ENCODE data around the gene VCAM1.
"Not testable (repeated sequence)": the region's sequence is repeated elsewhere in the genome, so short reads cannot be mapped to it uniquely, and the experiment has no call there.

The VCAM1 gene

DNA sequence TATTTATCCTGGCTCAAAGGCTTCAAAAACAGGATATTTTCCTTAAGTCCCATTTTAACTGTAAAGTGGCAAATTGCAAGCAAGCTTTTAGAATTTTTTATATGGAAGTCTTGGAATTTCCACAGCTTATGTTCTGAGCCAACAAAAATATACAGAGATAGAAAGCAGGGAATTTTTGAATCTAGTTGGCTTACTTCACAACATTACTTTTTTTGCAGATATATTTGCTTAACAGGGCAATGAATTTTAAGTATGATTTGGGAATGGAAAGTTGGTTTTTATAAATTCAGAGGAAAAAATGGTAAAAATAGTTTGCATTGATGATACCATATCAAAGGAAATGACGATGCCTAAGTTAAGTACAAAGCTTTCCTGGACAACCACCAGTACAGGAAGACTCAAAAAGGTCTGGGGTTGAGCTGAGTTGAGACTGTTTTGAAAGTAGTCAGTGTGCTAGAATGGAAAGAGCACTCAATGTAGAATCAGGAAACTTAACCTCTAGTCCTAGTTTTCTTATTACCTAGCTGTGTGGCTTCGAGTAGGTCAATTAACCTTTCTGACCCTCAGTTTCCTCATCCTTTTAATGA is 11.0 kb upstream of the VCAM1 start:
- Histone ChIP-seq H4K91ac (ENCODE audit: low read depth, low read length, poor library complexity) (no peak overlapping the region), H2BK15ac (ENCODE audit: low read length) (no peak overlapping the region), H4K8ac (ENCODE audit: low read depth, low read length) (no peak overlapping the region), H3K9ac (ENCODE audit: low read depth, low read length, poor library complexity) (no peak overlapping the region), H3K36me3 (replicated peaks in 1 of 2; ENCODE audit: control insufficient read depth in 2 of 2, insufficient read depth in 2 of 2, low read length in 2 of 2) (no peaks in the 10 kb centered on the region), H3K79me1 (ENCODE audit: low read depth, low read length) (no peaks in the 10 kb centered on the region), H2BK5ac (ENCODE audit: low read length) (no peak overlapping the region), H3K4me1 (ENCODE audit: control insufficient read depth in 2 of 2, insufficient read depth in 1 of 2, low read depth in 1 of 2, low read length in 2 of 2) (peaks cover 1 to 5% of the 10 kb centered on the region in 2 donors), H3K4me2 (ENCODE audit: insufficient read depth, low read length, poor library complexity, severe bottlenecking) (no peak overlapping the region), H3K27ac (replicated peaks; ENCODE audit: low read length) (no peak overlapping the region), H2BK12ac (ENCODE audit: low read length) (no peak overlapping the region), H3K23ac (ENCODE audit: low read depth, low read length, poor library complexity) (no peak overlapping the region), H2AFZ (ENCODE audit: low read length) (no peak overlapping the region), H3K18ac (ENCODE audit: low read length) (no peak overlapping the region), H3K4me3 (ENCODE audit: low read length in 2 of 2) (no peak overlapping the region), H3K9me3 (replicated peaks in 1 of 2; ENCODE audit: control insufficient read depth in 2 of 2, insufficient read depth in 1 of 2, low read depth in 1 of 2, low read length in 2 of 2) (no peaks in the 10 kb centered on the region), H3K14ac (ENCODE audit: low read length) (no peak overlapping the region), H2AK5ac (ENCODE audit: low read depth, low read length) (no peak overlapping the region), H2BK120ac (ENCODE audit: low read depth, low read length) (no peak overlapping the region), H3K27me3 (ENCODE audit: control insufficient read depth in 3 of 3, insufficient read depth in 3 of 3, low read depth in 1 of 3, low read length in 3 of 3) (no peaks in the 10 kb centered on the region), H3K4ac (ENCODE audit: low read length) (no peak overlapping the region)
- no peak for DNase-seq (ENCODE audit: low spot score)
- no CpG with 5 or more reads among the region's 2 CpGs for WGBS, 2 donors (ENCODE audit: extremely low coverage in 2 of 2, insufficient read length in 2 of 2, insufficient replicate concordance in 1 of 2)

DNA sequence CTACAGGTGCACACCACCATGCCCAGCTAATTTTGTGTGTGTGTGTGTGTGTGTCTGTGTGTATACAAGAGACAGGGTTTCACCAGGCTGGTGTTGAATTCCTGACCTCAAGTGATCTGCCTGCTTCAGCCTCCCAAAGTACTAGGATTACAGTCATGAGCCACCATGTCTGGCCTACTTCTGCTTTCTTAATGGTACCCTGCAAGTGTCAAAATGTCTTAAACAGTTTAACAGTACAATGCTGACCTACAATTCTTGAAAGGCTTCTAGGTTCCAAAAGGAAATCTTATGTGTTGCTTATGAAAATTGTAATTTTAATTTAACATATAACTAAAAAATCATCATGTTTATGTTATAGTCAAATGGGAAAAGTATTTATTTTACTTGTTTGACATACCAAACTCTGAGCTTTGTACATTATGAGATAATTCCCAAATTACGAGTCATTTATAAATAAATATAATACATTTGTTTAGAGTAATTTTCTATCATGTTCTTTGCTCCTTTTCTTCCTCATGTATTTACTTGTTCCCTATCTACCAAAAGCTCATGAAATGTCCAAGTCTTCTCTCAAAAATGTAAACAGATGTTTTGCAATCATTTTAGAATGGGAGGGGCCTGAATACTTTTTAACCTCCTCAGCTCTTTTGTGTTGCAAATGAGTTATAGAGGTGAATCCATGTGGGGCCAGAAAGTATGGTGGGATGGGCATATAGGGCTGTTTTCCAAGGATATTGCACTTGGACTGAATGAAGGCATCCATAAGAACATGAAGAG is 8.4 kb upstream of the VCAM1 start:
- Histone ChIP-seq H2BK12ac (ENCODE audit: low read length) (no peak overlapping the region), H3K23ac (ENCODE audit: low read depth, low read length, poor library complexity) (no peak overlapping the region), H3K79me1 (ENCODE audit: low read depth, low read length) (no peaks in the 10 kb centered on the region), H3K4ac (ENCODE audit: low read length) (no peak overlapping the region), H3K9ac (ENCODE audit: low read depth, low read length, poor library complexity) (no peak overlapping the region), H2AK5ac (ENCODE audit: low read depth, low read length) (no peak overlapping the region), H2BK120ac (ENCODE audit: low read depth, low read length) (no peak overlapping the region), H3K14ac (ENCODE audit: low read length) (no peak overlapping the region), H3K27ac (replicated peaks; ENCODE audit: low read length) (no peak overlapping the region), H2BK5ac (ENCODE audit: low read length) (no peak overlapping the region), H3K27me3 (ENCODE audit: control insufficient read depth in 3 of 3, insufficient read depth in 3 of 3, low read depth in 1 of 3, low read length in 3 of 3) (no peaks in the 10 kb centered on the region), H3K9me3 (replicated peaks in 1 of 2; ENCODE audit: control insufficient read depth in 2 of 2, insufficient read depth in 1 of 2, low read depth in 1 of 2, low read length in 2 of 2) (no peaks in the 10 kb centered on the region), H3K18ac (ENCODE audit: low read length) (no peak overlapping the region), H2BK15ac (ENCODE audit: low read length) (no peak overlapping the region), H3K36me3 (replicated peaks in 1 of 2; ENCODE audit: control insufficient read depth in 2 of 2, insufficient read depth in 2 of 2, low read length in 2 of 2) (no peaks in the 10 kb centered on the region), H3K4me1 (ENCODE audit: control insufficient read depth in 2 of 2, insufficient read depth in 1 of 2, low read depth in 1 of 2, low read length in 2 of 2) (peaks cover 2% of the 10 kb centered on the region in 2 donors), H3K4me2 (ENCODE audit: insufficient read depth, low read length, poor library complexity, severe bottlenecking) (no peak overlapping the region), H2AFZ (ENCODE audit: low read length) (no peak overlapping the region), H4K8ac (ENCODE audit: low read depth, low read length) (no peak overlapping the region), H3K4me3 (ENCODE audit: low read length in 2 of 2) (no peak overlapping the region), H4K91ac (ENCODE audit: low read depth, low read length, poor library complexity) (no peak overlapping the region)
- no CpG with 5 or more reads among the region's 1 CpG for WGBS, 2 donors (ENCODE audit: extremely low coverage in 2 of 2, insufficient read length in 2 of 2, insufficient replicate concordance in 1 of 2)
- DNase-seq (ENCODE audit: low spot score) = no peak

DNA sequence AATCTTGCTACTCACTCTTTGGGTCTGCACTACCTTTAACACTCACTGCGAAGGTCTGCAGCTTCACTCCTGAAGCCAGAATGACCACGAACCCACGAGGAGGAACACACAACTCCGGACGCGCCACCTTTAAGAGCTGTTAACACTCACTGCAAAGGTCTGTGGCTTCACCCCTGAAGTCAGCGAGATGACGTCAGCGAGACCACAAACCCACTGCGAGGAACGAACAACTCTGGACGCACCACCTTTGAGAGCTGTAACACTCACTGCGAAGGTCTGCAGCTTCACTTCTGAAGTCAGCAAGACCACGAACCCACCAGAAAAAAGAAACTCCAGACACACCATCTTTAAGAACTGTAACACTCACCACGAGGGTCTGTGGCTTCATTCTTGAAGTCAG is 6.5 kb upstream of the VCAM1 start:
- Histone ChIP-seq H3K18ac (ENCODE audit: low read length) (peak overlapping the region; percentile 84), H2BK12ac (ENCODE audit: low read length) (peak overlapping the region; percentile 68), H2BK15ac (ENCODE audit: low read length) (peak overlapping the region; percentile 93), H3K9ac (ENCODE audit: low read depth, low read length, poor library complexity) (peak overlapping the region; percentile 14)
- H2BK5ac ChIP-seq (ENCODE audit: low read length); H3K79me1 ChIP-seq (ENCODE audit: low read depth, low read length); H2BK120ac ChIP-seq (ENCODE audit: low read depth, low read length); H3K4me2 ChIP-seq (ENCODE audit: insufficient read depth, low read length, poor library complexity, severe bottlenecking); H3K27me3 ChIP-seq (ENCODE audit: control insufficient read depth in 3 of 3, insufficient read depth in 3 of 3, low read depth in 1 of 3, low read length in 3 of 3); H3K27ac ChIP-seq (replicated peaks; ENCODE audit: low read length); H3K4me3 ChIP-seq (ENCODE audit: low read length in 2 of 2); H3K4ac ChIP-seq (ENCODE audit: low read length); H2AFZ ChIP-seq (ENCODE audit: low read length); H3K14ac ChIP-seq (ENCODE audit: low read length); H2AK5ac ChIP-seq (ENCODE audit: low read depth, low read length); H4K8ac ChIP-seq (ENCODE audit: low read depth, low read length); DNase-seq (ENCODE audit: low spot score); H3K9me3 ChIP-seq (replicated peaks in 1 of 2; ENCODE audit: control insufficient read depth in 2 of 2, insufficient read depth in 1 of 2, low read depth in 1 of 2, low read length in 2 of 2); H3K36me3 ChIP-seq (replicated peaks in 1 of 2; ENCODE audit: control insufficient read depth in 2 of 2, insufficient read depth in 2 of 2, low read length in 2 of 2); H4K91ac ChIP-seq (ENCODE audit: low read depth, low read length, poor library complexity); H3K23ac ChIP-seq (ENCODE audit: low read depth, low read length, poor library complexity); H3K4me1 ChIP-seq (ENCODE audit: control insufficient read depth in 2 of 2, insufficient read depth in 1 of 2, low read depth in 1 of 2, low read length in 2 of 2): not testable (repeated sequence)
- WGBS, 2 donors (ENCODE audit: extremely low coverage in 2 of 2, insufficient read length in 2 of 2, insufficient replicate concordance in 1 of 2) = no CpG with 5 or more reads among the region's 15 CpGs

DNA sequence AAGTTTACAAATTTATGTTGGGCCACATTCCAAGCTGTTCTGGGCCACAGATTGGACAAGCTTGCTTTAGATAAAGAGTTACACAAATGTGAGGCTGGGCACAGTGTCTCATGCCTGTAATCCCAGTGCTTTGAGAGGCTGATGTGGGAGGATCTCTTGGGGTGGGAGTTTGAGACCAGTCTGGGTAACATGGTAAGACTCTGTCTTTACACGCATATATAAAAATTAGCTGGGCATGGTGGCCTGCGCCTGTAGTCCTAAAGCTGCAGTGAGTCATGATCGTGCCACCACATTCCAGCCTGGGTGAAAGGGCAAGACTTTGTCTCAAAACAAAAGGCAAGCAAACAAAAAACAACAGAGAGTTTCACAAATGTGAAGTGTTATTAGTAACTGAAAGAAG is 5.9 kb upstream of the VCAM1 start:
- Histone ChIP-seq H3K4me3 (ENCODE audit: low read length in 2 of 2) (no peak overlapping the region), H2BK120ac (ENCODE audit: low read depth, low read length) (no peak overlapping the region), H2BK5ac (ENCODE audit: low read length) (no peak overlapping the region), H3K79me1 (ENCODE audit: low read depth, low read length) (no peaks in the 10 kb centered on the region), H3K27ac (replicated peaks; ENCODE audit: low read length) (no peak overlapping the region), H3K4me1 (ENCODE audit: control insufficient read depth in 2 of 2, insufficient read depth in 1 of 2, low read depth in 1 of 2, low read length in 2 of 2) (peaks cover 2% of the 10 kb centered on the region in 2 donors), H3K27me3 (ENCODE audit: control insufficient read depth in 3 of 3, insufficient read depth in 3 of 3, low read depth in 1 of 3, low read length in 3 of 3) (no peaks in the 10 kb centered on the region), H2AFZ (ENCODE audit: low read length) (no peak overlapping the region), H2BK15ac (ENCODE audit: low read length) (no peak overlapping the region), H3K18ac (ENCODE audit: low read length) (peak overlapping the region; percentile 55), H4K91ac (ENCODE audit: low read depth, low read length, poor library complexity) (no peak overlapping the region), H3K36me3 (replicated peaks in 1 of 2; ENCODE audit: control insufficient read depth in 2 of 2, insufficient read depth in 2 of 2, low read length in 2 of 2) (no peaks in the 10 kb centered on the region), H3K4me2 (ENCODE audit: insufficient read depth, low read length, poor library complexity, severe bottlenecking) (no peak overlapping the region), H3K14ac (ENCODE audit: low read length) (no peak overlapping the region), H3K4ac (ENCODE audit: low read length) (no peak overlapping the region), H2AK5ac (ENCODE audit: low read depth, low read length) (no peak overlapping the region), H3K23ac (ENCODE audit: low read depth, low read length, poor library complexity) (no peak overlapping the region), H3K9ac (ENCODE audit: low read depth, low read length, poor library complexity) (no peak overlapping the region), H4K8ac (ENCODE audit: low read depth, low read length) (no peak overlapping the region), H3K9me3 (replicated peaks in 1 of 2; ENCODE audit: control insufficient read depth in 2 of 2, insufficient read depth in 1 of 2, low read depth in 1 of 2, low read length in 2 of 2) (no peaks in the 10 kb centered on the region), H2BK12ac (ENCODE audit: low read length) (no peak overlapping the region)
- no peak for DNase-seq (ENCODE audit: low spot score)
- WGBS, 2 donors (ENCODE audit: extremely low coverage in 2 of 2, insufficient read length in 2 of 2, insufficient replicate concordance in 1 of 2) = no CpG with 5 or more reads among the region's 3 CpGs
